AG09309 (cell line): ENCODE measurements around the gene OR4N5.
"Not testable (repeated sequence)": the region's sequence is repeated elsewhere in the genome, so short reads cannot be mapped to it uniquely, and the experiment has no call there.

ENCODE experiments used
- DNase-seq: peaks from one replicate; pipeline ENCODE4 v3.0.0-alpha.2; 2010; ENCODE audit warnings: low read depth
- H3K4me3 ChIP-seq: 2 replicates; pipeline ENCODE4 v1.5.1; 2011; ENCODE audit warnings: mild to moderate bottlenecking, low read depth, low read length, moderate library complexity; ENCODE audit not compliant: control insufficient read depth
- TF ChIP-seq, protein P1 (sequence below): IDR thresholded peaks from 2 replicates; pipeline ENCODE4 v1.5.1; 2011; ENCODE audit warnings: mild to moderate bottlenecking, low read depth, low read length, inconsistent platforms; ENCODE audit not compliant: insufficient read depth, control insufficient read depth; ENCODE audit errors: missing control alignments

OR4N5 gene

DNA sequence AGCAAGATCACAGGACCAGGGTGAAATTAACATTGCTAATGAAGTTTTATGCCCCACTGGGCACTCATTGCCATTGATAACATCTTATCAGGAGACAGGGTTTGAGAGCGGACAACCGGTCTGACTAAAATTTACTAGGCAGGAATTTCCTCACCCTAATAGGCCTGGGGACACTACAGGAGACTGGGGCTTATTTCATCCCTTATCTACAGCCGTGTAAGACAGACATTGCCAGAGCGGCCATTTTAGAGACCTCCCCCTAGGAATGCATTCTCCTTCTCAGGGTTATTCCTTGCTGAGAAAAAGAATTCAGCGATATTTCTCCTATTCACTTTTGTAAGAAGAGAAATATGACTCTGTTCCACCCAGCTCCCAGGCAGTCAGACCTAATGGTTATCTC, 19.8 kb upstream of the OR4N5 start:
- DNase-seq: no peak
- TF ChIP-seq, protein P1, sequence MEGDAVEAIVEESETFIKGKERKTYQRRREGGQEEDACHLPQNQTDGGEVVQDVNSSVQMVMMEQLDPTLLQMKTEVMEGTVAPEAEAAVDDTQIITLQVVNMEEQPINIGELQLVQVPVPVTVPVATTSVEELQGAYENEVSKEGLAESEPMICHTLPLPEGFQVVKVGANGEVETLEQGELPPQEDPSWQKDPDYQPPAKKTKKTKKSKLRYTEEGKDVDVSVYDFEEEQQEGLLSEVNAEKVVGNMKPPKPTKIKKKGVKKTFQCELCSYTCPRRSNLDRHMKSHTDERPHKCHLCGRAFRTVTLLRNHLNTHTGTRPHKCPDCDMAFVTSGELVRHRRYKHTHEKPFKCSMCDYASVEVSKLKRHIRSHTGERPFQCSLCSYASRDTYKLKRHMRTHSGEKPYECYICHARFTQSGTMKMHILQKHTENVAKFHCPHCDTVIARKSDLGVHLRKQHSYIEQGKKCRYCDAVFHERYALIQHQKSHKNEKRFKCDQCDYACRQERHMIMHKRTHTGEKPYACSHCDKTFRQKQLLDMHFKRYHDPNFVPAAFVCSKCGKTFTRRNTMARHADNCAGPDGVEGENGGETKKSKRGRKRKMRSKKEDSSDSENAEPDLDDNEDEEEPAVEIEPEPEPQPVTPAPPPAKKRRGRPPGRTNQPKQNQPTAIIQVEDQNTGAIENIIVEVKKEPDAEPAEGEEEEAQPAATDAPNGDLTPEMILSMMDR: no peak
- no peak overlapping the region for H3K4me3 ChIP-seq

DNA sequence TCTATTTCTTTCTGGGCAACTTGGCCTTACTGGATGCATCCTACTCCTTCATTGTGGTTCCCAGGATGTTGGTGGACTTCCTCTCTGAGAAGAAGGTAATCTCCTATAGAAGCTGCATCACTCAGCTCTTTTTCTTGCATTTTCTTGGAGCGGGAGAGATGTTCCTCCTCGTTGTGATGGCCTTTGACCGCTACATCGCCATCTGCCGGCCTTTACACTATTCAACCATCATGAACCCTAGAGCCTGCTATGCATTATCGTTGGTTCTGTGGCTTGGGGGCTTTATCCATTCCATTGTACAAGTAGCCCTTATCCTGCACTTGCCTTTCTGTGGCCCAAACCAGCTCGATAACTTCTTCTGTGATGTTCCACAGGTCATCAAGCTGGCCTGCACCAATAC, 5.3 kb downstream of the OR4N5 start:
- H3K4me3 ChIP-seq: no peak overlapping the region
- no peak for DNase-seq
- TF ChIP-seq, protein P1: no peak

DNA sequence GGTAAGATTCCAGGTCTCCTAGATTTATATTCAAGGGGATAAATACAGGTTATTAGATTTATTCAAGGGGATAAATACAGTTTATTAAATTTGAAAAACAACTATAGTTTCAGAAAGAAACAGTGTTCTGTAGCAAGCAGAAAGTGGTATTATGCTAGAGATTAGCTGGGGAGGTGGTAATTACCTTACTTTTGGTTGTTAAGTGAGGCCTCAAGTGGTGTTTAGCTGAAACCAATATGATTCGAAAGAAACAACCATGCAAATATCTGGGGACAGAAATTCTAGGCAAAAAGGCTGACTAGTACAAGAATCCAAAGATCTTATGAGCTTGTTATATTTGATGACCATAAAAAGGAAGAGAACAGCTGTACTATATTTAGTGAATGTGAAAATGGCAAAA, 6.2 kb downstream of the OR4N5 start:
- DNase-seq: no peak
- no peak overlapping the region for H3K4me3 ChIP-seq
- TF ChIP-seq, protein P1: no peak

DNA sequence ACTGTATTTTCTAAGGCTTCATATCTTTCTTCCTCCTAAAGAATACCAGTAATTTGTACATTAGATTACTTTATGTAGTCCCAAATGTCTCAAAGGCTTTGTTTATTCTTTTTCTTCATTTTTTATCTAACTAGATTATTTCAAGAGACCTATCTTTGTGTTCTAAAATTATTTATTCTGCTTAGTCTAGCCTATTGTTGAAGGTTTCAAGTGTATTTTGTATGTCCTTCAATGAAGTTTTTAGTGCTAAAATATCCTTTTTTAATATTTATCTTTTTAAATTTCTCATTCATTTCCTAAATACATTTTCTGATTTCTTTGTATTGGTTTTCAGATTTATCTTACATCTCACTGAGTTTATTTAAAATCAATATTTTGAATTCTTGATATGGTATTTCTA, 25.8 kb downstream of the OR4N5 start:
- TF ChIP-seq, protein P1: no peak
- no peak overlapping the region for H3K4me3 ChIP-seq
- no peak for DNase-seq

DNA sequence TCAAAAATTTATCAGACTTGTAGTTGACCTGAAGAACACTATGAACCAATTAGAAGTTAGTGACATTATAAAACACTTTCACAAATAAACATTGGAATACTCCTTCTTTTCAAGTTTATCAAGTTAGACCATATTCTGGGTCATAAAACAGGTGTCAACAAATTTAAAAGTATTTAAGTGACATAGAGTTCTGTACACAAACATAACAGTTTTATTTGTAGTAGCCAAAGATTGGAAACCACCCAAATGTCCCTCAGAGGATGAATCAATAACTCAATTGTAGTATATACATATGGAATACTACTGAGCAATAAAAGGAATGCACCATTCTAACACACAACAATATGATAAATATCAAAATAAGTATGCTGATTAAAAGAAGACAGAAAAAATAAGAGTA, 28.5 kb downstream of the OR4N5 start:
- no peak for DNase-seq
- TF ChIP-seq, protein P1: no peak
- no peak overlapping the region for H3K4me3 ChIP-seq

DNA sequence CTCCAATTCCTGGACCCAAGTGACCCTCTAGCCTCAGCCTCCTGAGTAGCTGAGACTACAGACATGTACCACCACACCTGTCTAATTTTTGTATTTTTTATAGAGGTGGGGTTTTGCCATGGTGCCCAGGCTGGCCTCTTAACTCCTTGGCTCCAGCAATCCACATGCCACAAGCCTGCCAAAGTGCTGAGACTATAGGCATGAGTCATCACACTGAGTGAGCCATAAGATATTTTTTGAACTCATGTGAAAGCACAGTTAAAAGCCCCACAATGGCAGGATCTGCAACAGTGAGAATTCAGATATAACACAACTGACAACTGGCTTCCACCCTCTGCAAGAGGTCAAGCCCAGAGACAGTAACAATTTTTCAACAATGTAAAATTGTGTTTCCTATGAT, 31.2 kb downstream of the OR4N5 start:
- not testable (repeated sequence) for H3K4me3 ChIP-seq, DNase-seq

DNA sequence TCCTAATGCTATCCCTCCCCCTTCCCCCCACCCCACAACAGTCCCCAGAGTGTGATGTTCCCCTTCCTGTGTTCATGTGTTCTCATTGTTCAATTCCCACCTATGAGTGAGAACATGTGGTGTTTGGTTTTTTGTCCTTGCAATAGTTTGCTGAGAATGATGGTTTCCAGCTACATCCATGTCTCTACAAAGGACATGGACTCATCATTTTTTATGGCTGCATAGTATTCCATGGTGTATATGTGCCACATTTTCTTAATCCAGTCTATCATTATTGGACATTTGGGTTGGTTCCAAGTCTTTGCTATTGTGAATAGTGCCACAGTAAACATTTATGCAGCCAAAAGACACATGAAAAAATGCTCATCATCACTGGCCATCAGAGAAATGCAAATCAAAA, 35.6 kb downstream of the OR4N5 start:
- not testable (repeated sequence) for DNase-seq, H3K4me3 ChIP-seq

DNA sequence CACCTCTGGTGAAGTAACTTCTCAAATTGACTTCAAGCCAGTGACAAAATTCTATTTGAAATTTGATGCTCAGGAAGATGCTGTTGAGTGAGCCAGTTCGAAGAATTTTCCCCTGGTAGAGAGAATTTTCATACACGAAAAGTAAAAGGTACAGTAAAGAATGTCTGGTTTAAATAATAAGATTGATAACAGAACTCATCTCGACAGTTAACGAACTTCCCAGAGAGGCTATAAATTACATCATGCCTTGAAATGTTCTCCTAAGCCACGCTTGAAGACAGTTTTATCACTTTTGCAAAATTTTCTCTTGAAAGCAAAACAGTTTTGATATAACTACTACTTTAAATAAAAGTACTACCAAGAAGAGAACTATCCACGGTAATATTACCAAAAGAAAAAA, 37.7 kb downstream of the OR4N5 start:
- DNase-seq: no peak
- no peak overlapping the region for H3K4me3 ChIP-seq
- TF ChIP-seq, protein P1: no peak
